HepG2 (cell line): ENCODE results near the gene FMR1. TPM values are rescaled to one million over a fixed set of nuclear protein-coding genes. Genes with fewer than 3 reads are reported as not detected.

ENCODE experiments used
- KDM3A ChIP-seq: IDR thresholded peaks from 2 replicates; pipeline ENCODE4 v1.6.1; 2018; ENCODE audit warnings: low read depth, missing compliant biosample characterization
- MAZ ChIP-seq, 2 experiments: sonication (generic) in 1 of 2; formaldehyde crosslinking in 1 of 2; IDR thresholded peaks; 2 replicates each; pipeline versions ENCODE4 v1.5.0 to v1.6.1; 2012 to 2020; ENCODE audit warnings: low read depth in 2 of 2, mild to moderate bottlenecking in 2 of 2, borderline replicate concordance in 1 of 2, improper control_type of control experiment in 1 of 2, low read length in 1 of 2, missing genetic modification reagents in 1 of 2, moderate library complexity in 1 of 2
- SALL1 ChIP-seq: sonication (generic); formaldehyde crosslinking; IDR thresholded peaks from 2 replicates; pipeline ENCODE4 v1.8.0; 2022; ENCODE audit warnings: mild to moderate bottlenecking, missing genetic modification reagents
- ZNF432 ChIP-seq: sonication (generic); formaldehyde crosslinking; IDR thresholded peaks from 2 replicates; pipeline ENCODE4 v1.5.0; 2020; ENCODE audit warnings: missing genetic modification reagents, mild to moderate bottlenecking, borderline replicate concordance
- polyA plus RNA-seq, 8 experiments: library from polyadenylated mRNA; depleted of rRNA in 3 of 8; stranded (reverse) in 7 of 8; unstranded in 1 of 8; fragments of >200 nt; fragmentation: Illumina TruSeq in 4 of 8; extraction: Trizol in 4 of 8; gene quantifications; 2 replicates each; pipeline versions ENCODE4 v1.2.1 to v1.2.3, GENCODE V29; 2011 to 2016; ENCODE audit warnings: low read depth in 4 of 8, missing spikeins in 1 of 8, mixed read lengths in 1 of 8; ENCODE audit not compliant: insufficient read depth in 1 of 8
- total RNA-seq, 5 experiments: library from RNA; depleted of rRNA; stranded (reverse); fragments of >200 nt; fragmentation: Illumina TruSeq; extraction: Trizol; gene quantifications; 2 replicates each; pipeline ENCODE4 v1.2.3, GENCODE V29; 2016; ENCODE audit warnings: low read depth in 1 of 5
- TF ChIP-seq, protein P1 (sequence below): IDR thresholded peaks from 2 replicates; pipeline ENCODE4 v1.6.1; 2016; ENCODE audit warnings: low read depth, missing genetic modification reagents, missing compliant biosample characterization
- TF ChIP-seq, protein P2 (sequence below): sonication (generic); formaldehyde crosslinking; IDR thresholded peaks from 2 replicates; pipeline ENCODE4 v1.4.0; 2020; ENCODE audit warnings: missing genetic modification reagents, borderline replicate concordance

FMR1 gene
- total and polyA plus RNA-seq, 2 of the 13 experiments (the other 11 are each of a cell fraction or from before 2014, with no cell fraction given): 27.8 to 49.6 TPM

DNA sequence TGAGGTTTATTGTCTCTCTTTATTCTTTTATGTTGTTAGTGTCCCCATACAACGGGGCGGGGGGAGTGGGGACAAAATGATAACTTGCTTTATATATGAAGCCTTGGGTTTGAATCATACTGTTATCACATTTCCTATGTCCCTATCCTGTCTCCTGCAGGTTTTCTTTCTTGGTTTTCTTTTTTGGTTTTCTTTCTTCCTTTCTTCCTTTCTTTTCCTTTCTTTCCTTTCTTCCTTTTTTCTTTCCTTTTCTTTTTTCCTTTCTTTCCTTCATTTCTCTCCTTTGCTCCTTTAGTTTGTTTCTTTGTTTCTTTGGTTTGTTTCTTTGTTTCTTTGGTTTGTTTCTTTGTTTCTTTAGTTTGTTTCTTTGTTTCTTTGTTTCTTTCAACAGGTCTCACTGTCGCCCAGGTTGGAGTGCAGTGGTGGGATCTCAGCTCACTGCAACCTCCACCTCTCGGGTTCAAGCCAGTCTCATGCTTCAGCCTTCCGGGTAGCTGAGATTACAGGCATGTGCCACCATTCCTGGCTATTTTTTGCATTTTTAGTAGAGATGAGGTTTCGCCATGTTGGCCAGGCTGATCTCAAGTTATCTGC, 4.8 kb downstream of the FMR1 start (continued):
- TF ChIP-seq, protein P1, sequence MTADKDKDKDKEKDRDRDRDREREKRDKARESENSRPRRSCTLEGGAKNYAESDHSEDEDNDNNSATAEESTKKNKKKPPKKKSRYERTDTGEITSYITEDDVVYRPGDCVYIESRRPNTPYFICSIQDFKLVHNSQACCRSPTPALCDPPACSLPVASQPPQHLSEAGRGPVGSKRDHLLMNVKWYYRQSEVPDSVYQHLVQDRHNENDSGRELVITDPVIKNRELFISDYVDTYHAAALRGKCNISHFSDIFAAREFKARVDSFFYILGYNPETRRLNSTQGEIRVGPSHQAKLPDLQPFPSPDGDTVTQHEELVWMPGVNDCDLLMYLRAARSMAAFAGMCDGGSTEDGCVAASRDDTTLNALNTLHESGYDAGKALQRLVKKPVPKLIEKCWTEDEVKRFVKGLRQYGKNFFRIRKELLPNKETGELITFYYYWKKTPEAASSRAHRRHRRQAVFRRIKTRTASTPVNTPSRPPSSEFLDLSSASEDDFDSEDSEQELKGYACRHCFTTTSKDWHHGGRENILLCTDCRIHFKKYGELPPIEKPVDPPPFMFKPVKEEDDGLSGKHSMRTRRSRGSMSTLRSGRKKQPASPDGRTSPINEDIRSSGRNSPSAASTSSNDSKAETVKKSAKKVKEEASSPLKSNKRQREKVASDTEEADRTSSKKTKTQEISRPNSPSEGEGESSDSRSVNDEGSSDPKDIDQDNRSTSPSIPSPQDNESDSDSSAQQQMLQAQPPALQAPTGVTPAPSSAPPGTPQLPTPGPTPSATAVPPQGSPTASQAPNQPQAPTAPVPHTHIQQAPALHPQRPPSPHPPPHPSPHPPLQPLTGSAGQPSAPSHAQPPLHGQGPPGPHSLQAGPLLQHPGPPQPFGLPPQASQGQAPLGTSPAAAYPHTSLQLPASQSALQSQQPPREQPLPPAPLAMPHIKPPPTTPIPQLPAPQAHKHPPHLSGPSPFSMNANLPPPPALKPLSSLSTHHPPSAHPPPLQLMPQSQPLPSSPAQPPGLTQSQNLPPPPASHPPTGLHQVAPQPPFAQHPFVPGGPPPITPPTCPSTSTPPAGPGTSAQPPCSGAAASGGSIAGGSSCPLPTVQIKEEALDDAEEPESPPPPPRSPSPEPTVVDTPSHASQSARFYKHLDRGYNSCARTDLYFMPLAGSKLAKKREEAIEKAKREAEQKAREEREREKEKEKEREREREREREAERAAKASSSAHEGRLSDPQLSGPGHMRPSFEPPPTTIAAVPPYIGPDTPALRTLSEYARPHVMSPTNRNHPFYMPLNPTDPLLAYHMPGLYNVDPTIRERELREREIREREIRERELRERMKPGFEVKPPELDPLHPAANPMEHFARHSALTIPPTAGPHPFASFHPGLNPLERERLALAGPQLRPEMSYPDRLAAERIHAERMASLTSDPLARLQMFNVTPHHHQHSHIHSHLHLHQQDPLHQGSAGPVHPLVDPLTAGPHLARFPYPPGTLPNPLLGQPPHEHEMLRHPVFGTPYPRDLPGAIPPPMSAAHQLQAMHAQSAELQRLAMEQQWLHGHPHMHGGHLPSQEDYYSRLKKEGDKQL: no peak
- no peak for TF ChIP-seq SALL1
- TF ChIP-seq MAZ (IDR thresholded peaks at IDR 0.05; ENCODE audit: borderline replicate concordance, low read depth, low read length): no peak
- no peak for TF ChIP-seq MAZ (CRISPR knock-in tag; IDR thresholded peaks at IDR 0.05; ENCODE audit: low read depth)
- no peak for TF ChIP-seq ZNF432 (CRISPR knock-in tag)
- no peak for TF ChIP-seq KDM3A (CRISPR knock-in tag)
- TF ChIP-seq, protein P2, sequence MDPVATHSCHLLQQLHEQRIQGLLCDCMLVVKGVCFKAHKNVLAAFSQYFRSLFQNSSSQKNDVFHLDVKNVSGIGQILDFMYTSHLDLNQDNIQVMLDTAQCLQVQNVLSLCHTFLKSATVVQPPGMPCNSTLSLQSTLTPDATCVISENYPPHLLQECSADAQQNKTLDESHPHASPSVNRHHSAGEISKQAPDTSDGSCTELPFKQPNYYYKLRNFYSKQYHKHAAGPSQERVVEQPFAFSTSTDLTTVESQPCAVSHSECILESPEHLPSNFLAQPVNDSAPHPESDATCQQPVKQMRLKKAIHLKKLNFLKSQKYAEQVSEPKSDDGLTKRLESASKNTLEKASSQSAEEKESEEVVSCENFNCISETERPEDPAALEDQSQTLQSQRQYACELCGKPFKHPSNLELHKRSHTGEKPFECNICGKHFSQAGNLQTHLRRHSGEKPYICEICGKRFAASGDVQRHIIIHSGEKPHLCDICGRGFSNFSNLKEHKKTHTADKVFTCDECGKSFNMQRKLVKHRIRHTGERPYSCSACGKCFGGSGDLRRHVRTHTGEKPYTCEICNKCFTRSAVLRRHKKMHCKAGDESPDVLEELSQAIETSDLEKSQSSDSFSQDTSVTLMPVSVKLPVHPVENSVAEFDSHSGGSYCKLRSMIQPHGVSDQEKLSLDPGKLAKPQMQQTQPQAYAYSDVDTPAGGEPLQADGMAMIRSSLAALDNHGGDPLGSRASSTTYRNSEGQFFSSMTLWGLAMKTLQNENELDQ (CRISPR knock-in tag): no peak
